Hepatic stellate cell (primary cell): ENCODE measurements around the gene ZNF879.

Experiments used
- DNase-seq: peaks from one replicate; pipeline ENCODE4 v3.0.0; 2011; ENCODE audit warnings: low spot score

Gene ZNF879

GRCh38 chr5:179008667-179009066 is 14.9 kb upstream of the ZNF879 start:
- DNase-seq, result no peak

DNA sequence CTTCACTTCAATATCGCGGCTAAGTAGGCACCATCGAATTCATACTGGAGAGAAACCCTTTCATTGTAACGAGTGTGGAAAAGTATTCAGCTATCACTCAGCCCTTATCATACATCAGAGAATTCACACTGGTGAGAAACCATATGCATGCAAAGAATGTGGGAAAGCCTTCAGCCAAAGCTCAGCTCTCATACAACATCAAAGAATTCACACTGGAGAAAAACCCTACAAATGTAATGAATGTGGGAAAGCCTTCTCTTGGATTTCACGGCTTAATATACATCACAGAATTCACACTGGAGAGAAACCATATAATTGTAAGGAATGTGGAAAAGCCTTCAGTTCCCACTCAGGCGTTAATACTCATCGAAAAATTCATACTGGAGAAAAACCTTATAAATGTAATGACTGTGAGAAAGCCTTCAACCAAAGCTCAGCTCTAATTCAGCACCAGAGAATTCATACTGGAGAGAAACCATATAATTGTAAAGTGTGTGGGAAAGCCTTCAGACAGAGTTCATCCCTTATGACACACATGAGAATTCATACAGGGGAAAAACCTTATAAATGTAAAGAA is 9.5 kb downstream of the ZNF879 start:
- no peak for DNase-seq

GRCh38 chr5:179044765-179045164 is 21.2 kb downstream of the ZNF879 start:
- DNase-seq, result no peak

GRCh38 chr5:179051784-179052183 is 28.2 kb downstream of the ZNF879 start:
- no peak for DNase-seq

DNA sequence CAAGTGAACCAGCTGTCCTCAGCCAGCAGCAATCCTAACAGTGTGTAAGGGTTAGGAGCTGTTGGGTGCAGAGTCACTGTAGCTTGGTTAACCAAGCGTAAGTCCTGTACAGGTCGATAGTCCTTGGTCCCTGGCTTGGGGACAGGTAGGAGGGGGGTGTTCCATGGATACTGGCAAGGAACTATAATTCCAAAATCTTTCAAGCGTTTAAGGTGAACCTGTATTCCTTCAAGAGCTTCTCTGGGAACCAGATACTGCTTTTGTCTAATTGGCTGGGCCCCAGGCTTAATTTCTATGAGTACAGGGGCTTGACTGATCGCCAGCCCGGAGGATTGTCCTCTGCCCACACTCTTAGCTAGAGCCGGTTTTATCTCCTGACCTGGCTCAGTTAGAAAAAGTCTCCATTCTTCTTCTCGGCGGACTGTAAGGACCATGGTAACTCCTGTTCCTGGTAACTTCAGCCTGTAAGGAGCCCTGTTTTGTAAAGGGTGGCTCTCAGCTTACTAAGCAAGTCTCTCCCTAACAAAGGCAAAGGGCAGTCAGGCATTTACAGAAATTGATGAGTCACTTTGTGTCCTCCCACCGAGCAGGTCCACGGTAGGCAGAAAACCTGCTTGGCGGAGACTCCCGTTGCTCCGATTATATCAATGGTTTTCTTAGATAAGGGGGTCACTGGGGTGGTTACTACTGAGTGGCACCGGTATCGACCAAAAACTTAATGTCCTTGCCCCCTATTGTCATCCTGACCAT is 30.6 kb downstream of the ZNF879 start:
- DNase-seq, result no peak

DNA sequence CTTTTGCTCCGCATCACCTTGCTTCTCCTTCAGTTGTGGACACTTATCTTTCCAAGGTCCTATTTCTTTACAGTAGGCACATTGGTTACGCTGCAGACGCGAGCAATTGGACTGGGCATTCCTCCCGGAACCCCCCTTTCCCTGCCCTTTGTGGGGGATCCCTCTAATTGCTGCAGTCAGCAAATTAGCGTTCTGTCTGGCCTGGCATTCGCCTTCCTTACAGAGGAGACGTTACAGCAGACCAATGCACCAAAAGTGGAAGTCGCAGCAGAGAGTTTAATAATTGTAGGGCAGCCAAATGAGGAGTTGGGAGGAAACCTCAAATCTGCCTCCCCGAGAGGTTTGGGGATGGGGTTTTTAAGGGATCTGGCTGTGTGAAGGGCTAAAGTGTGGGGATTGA is 31.3 kb downstream of the ZNF879 start:
- no peak for DNase-seq

- no peak for DNase-seq
Measured at GRCh38 chr5:179055436-179055835, 31.8 kb downstream of the ZNF879 start.

GRCh38 chr5:179055841-179056240 is 32.2 kb downstream of the ZNF879 start:
- no peak for DNase-seq

DNA sequence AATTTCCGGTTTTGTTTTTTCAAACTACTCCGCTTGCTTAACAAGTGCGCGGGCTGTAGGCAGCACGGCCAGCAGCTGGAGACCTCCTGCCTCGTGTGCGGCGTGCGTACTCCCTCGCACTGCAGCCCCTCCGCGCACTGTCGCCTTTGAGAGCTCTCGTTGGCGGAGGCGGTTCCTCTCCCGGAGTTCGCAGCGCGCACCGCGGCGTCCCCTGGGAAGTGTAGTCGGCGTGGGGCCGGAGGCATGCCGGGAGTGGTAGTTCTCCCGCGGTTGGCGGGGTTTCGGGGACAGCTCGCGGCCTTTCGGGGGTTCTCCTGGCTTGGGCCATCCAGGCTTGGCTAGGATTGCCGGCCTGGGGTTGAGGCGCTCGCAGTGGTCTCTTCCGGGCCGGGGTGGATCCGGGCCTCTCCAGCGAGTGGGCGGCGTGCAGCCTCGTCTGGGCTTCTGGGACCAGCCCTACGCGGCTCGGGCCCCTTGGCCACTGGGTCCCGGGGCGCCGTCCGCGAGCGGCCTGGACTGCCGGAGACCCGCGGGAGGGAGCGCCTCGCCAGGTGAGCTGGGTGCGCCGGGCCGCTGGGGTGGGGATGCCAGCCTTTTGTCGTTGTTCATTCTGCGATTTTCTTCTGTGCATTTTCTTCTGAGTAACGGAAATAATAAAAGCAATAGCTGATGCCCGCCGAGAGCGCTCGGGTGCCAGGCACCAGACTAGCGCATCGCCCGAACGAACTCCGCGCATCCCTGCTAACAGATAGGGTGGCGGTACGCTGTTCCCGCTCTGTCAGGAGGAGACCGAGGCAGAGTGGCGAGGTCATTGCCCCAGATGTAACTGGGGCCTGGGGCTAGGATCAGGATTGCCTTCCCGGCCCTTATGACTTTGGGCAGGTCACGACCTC is 36.8 kb downstream of the ZNF879 start, which contains the start of gene ZNF354C:
TSS of gene ZNF354C (plus strand) at position 258 of the 893 bp plus-strand sequence. CDS start 1,696 bp downstream, outside the sequence.
- DNase-seq, result peak; percentile 93

GRCh38 chr5:179061025-179061424 is 37.4 kb downstream of the ZNF879 start:
- DNase-seq, result peak; percentile 5

DNA sequence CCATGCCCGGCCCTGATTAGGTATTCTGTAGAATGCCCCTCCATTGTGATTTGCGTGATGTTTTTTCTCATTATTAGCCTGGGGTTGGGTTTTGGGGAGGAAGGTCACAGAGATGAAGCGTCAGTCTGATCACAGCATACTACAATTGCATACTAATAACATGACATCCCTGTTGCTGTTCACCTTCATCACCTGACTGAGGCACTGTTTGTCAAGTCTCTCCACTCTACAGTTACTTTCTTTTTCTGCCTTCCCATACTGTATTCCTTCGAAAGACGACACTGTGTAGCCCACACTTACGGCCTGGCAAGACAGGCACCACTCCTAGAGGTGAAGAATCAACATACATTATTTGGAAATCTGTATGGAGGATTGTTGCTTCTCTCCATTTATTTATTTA is 42.1 kb downstream of the ZNF879 start:
- DNase-seq, result no peak

DNA sequence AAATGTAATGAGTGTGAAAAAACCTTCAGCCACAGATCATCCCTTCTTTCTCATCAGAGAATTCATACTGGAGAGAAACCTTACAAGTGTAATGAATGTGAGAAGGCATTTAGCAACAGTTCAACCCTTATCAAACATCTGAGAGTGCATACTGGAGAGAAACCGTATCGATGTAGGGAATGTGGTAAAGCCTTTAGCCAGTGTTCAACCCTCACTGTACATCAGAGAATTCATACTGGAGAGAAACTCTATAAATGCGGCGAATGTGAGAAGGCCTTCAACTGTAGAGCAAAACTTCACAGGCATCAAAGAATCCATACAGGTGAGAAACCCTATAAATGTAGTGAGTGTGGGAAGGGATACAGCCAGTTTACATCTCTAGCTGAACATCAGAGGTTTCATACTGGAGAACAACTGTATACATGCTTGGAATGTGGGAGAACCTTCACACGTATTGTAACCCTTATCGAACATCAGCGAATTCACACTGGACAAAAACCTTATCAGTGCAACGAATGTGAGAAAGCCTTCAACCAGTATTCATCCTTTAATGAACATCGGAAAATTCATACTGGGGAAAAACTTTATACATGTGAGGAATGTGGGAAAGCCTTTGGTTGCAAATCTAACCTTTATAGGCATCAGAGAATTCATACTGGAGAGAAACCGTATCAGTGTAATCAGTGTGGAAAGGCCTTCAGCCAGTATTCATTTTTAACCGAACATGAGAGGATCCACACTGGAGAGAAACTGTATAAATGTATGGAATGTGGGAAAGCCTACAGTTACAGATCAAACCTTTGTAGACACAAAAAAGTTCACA is 55.8 kb downstream of the ZNF879 start:
- DNase-seq, result no peak

DNA sequence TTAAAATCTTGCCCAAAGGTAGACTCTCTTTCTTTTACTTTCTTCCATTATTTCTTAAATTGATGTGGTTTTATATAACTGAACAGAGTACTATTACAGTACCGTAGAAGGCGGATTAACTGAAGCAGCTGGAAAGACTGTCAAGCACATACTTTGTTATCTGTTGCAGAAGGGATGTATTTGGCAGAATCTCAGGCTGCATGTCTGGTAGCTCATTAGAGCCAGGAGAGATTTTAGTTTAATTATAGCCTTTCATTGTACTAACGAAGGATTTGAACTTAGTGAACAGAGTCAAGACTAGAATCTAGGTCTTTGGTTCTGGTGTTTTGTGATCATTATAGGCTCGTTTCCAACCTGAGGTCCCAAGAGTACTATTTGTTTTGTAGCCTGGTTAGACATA is 57.1 kb downstream of the ZNF879 start:
- DNase-seq, result no peak
